Brain microvascular endothelial cell (primary cell): ENCODE measurements around the gene RNF31.
A peak's percentile ranks its signal among the peaks of the same experiment; 100 is the strongest.

Experiments
- DNase-seq: peaks from one replicate; pipeline ENCODE4 v3.0.0-alpha.2; 2020
- H3K27ac ChIP-seq: fragments of 250-450 bp; sonication (Bioruptor Pico); 2 replicates; pipeline ENCODE4 v1.5.1; 2020; ENCODE audit warnings: mild to moderate bottlenecking, moderate library complexity
- H3K27me3 ChIP-seq: fragments of 250-450 bp; sonication (Bioruptor Pico); replicated peaks from 2 replicates; pipeline ENCODE4 v1.5.1; 2020; ENCODE audit warnings: mild to moderate bottlenecking
- H3K36me3 ChIP-seq: fragments of 250-450 bp; sonication (Bioruptor Pico); replicated peaks from 2 replicates; pipeline ENCODE4 v1.5.1; 2020; ENCODE audit warnings: mild to moderate bottlenecking
- H3K4me3 ChIP-seq: 2 replicates; pipeline ENCODE4 v1.5.1; 2011; ENCODE audit warnings: low read depth, mild to moderate bottlenecking, control low read depth, low read length, moderate library complexity
- in situ Hi-C: cut with HindIII; loops from 2 replicates; pipeline ENCODE4 v1.10.0; 2017; ENCODE audit warnings: low sequenced_read_pairs, low pct_ligation_motif_present
- TF ChIP-seq, protein P1 (sequence below): IDR thresholded peaks from 2 replicates; pipeline ENCODE4 v1.5.1; 2011; ENCODE audit warnings: low read depth, mild to moderate bottlenecking, moderate library complexity, low read length, control low read depth, inconsistent platforms; ENCODE audit errors: missing control alignments

RNF31 gene

DNA sequence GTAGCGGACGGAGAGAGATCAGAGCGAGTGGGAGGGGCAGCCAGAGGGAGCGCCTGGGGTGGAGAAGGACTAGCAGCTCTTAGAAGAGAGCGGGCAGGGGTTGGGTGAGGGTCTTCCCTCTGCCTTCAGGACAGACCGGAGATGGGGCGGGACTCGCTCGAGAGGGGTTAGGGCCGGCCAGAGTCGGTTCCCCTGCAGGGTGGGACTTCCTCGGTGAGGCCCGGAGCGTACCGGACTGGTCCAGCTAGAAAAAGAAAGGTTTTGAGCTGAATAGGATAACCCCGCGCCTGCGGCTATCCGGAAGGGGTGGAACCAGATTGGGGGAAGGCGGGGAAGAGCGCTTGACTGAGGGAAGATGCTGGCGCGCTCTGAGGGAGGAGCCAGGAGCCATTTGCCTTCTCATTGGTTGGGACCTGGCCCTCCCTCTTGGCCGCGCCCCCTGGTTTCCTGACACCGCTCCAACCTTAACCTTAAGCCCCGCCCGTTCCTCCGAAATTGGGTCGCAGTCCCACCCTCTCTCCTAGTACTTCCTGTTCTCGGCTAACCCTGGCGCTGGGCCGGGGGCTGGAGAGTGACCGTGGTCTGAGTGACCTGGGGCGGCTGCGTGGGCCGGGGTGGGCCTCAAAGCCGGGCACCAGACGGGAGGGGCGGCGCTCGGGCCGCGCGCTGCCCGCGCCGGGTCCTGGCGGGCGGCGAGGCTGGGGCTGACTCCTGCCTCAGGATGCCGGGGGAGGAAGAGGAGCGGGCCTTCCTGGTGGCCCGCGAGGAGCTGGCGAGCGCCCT, at the start of gene RNF31:
Gene RNF31, plus strand, starts transcription at position 521 of the 783 bp plus-strand sequence. Its CDS starts 201 bp downstream, at position 722.
- Histone ChIP-seq H3K27ac (peak within 1 kb of the TSS; percentile 82), H3K27me3 (no peaks in the 10 kb centered on the region), H3K4me3 (peak within 1 kb of the TSS; percentile 91), H3K36me3 (peaks cover 33% of the 10 kb centered on the region)
- DNase-seq: peak; percentile 97
- in situ Hi-C loops: no loop called here
- TF ChIP-seq, protein P1, sequence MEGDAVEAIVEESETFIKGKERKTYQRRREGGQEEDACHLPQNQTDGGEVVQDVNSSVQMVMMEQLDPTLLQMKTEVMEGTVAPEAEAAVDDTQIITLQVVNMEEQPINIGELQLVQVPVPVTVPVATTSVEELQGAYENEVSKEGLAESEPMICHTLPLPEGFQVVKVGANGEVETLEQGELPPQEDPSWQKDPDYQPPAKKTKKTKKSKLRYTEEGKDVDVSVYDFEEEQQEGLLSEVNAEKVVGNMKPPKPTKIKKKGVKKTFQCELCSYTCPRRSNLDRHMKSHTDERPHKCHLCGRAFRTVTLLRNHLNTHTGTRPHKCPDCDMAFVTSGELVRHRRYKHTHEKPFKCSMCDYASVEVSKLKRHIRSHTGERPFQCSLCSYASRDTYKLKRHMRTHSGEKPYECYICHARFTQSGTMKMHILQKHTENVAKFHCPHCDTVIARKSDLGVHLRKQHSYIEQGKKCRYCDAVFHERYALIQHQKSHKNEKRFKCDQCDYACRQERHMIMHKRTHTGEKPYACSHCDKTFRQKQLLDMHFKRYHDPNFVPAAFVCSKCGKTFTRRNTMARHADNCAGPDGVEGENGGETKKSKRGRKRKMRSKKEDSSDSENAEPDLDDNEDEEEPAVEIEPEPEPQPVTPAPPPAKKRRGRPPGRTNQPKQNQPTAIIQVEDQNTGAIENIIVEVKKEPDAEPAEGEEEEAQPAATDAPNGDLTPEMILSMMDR: no peak

DNA sequence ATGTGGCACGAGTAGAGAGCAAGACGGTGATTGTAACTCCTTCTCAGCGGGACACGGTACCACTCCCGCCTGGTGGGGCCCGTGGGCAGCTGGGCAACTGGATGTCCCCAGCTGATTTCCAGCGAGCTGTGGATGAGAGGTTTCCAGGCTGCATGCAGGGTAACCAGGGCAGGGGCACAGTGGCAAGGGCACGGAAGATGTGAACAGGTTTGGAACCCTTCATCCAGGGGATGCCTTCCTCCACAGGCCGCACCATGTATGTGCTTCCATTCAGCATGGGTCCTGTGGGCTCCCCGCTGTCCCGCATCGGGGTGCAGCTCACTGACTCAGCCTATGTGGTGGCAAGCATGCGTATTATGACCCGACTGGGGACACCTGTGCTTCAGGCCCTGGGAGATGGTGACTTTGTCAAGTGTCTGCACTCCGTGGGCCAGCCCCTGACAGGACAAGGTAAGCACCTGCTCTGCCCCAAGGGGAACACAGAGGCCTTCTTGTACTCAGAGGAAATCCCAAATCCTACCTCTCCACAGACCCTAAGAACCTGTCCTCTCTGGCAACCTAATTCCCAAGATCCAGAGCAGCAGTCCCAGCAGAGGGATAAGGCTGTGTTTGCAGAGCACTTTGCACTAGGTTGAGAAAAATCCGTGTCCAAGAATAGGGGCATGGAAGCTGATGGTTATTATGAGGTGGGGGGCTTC, 48.9 kb upstream of the RNF31 start:
- in situ Hi-C loops: no loop called here
- Histone ChIP-seq H3K27ac (no peak overlapping the region), H3K36me3 (no peaks in the 10 kb centered on the region), H3K4me3 (no peak overlapping the region), H3K27me3 (no peaks in the 10 kb centered on the region)
- no peak for DNase-seq
- TF ChIP-seq, protein P1: no peak

DNA sequence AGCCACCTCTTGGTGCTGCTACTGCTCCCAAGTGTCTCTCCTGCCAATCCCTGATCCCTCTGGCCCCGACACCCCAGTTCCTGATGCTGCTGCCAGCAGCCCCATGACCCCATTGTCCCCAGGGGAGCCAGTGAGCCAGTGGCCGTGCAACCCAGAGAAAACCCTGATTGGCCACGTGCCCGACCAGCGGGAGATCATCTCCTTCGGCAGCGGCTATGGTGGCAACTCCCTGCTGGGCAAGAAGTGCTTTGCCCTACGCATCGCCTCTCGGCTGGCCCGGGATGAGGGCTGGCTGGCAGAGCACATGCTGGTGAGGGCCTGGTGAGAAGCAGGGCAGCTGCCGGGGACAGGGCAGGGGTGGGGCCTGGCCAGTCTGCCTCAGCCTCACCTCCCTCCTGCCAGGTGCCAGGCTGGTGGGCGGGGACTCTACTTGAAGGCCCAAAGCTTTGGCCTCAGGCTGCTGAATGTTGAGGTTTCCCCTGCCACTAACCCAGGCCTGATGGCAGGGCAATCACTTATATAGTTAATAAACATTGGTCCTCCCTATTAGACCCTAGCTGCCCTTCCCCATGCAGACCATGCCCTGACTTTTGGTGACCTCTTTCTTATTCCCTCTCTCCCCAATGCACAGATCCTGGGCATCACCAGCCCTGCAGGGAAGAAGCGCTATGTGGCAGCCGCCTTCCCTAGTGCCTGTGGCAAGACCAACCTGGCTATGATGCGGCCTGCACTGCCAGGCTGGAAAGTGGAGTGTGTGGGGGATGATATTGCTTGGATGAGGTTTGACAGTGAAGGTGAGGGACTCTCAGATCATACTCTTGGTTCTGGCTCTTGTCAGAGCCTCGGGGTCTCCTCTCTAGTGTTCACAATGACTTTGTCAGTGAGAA, 48.1 kb upstream of the RNF31 start:
- Histone ChIP-seq H3K27ac (no peak overlapping the region), H3K27me3 (no peaks in the 10 kb centered on the region), H3K36me3 (no peaks in the 10 kb centered on the region), H3K4me3 (no peak overlapping the region)
- TF ChIP-seq, protein P1: no peak
- in situ Hi-C loops: no loop called here
- DNase-seq: no peak

DNA sequence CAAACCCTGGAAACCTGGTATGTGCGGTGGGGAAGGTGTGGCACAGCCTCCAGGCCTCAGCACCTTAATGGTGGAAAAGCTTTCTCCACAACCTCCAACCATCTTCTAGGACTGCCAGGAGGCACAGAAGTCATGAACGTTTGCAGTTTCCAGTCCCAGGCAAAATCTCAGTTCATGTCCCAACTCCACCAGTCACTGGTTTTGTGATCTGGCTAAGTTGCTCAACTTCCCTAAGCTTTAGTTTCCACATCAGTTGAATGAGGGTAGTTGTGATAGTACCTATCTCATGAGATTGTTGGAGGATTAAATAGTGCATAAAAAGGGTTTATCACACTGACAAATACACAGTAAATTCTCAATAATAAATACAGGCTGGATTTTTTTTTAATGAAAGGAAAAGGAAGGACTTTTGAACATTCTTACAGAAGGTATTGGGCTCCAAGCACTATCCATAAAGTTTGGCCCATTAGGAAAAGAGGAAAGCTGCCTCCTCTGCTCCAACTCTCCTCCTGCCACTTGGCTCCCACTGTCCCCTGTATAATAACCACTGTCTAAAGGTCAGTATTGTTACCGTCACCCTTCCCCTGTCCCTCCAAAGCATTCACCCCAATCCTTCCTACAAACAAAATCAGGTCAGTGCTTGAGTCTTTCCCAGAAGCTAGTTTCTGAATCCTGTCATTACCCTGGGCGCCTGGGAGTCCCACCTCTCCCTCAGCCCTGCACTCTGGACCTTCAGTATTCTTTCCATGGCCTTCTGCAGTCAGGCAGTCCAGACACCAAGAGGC, 46.9 kb upstream of the RNF31 start:
- in situ Hi-C loops: no loop called here
- no peak overlapping the region for H3K27ac ChIP-seq

More for the DNA sequence above, 46.9 kb upstream of the RNF31 start:
- H3K4me3 ChIP-seq: no peak overlapping the region
- H3K36me3 ChIP-seq: no peaks in the 10 kb centered on the region
- no peak for DNase-seq
- no peaks in the 10 kb centered on the region for H3K27me3 ChIP-seq
- TF ChIP-seq, protein P1: no peak
